NB4 (cell line): ENCODE results near the gene XXYLT1.

Experiments
- POLR2A ChIP-seq: IDR thresholded peaks from 2 replicates; pipeline ENCODE4 v1.6.1; 2011; ENCODE audit warnings: mild to moderate bottlenecking; ENCODE audit not compliant: insufficient read length; ENCODE audit errors: extremely low read depth
- TF ChIP-seq, protein P1 (sequence below): IDR thresholded peaks from one replicate; pipeline ENCODE4 v1.5.1; 2012; ENCODE audit warnings: low read depth, low read length

- TF ChIP-seq POLR2A = no peak
- TF ChIP-seq, protein P1, sequence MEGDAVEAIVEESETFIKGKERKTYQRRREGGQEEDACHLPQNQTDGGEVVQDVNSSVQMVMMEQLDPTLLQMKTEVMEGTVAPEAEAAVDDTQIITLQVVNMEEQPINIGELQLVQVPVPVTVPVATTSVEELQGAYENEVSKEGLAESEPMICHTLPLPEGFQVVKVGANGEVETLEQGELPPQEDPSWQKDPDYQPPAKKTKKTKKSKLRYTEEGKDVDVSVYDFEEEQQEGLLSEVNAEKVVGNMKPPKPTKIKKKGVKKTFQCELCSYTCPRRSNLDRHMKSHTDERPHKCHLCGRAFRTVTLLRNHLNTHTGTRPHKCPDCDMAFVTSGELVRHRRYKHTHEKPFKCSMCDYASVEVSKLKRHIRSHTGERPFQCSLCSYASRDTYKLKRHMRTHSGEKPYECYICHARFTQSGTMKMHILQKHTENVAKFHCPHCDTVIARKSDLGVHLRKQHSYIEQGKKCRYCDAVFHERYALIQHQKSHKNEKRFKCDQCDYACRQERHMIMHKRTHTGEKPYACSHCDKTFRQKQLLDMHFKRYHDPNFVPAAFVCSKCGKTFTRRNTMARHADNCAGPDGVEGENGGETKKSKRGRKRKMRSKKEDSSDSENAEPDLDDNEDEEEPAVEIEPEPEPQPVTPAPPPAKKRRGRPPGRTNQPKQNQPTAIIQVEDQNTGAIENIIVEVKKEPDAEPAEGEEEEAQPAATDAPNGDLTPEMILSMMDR = no peak
These were observed 70.7 kb downstream of the XXYLT1 start for GRCh38 chr3:195200010-195200822.
